GM18520 (cell line): Measurements from ENCODE around the gene TMEM132A.

Experiments used
- ATAC-seq: cut with Tn5 transposase; IDR thresholded peaks from one replicate; pipeline ENCODE4 v1.9.1; 2021; ENCODE audit not compliant: unreplicated experiment

Gene TMEM132A

GRCh38 chr11:60936467-60937143, 12.3 kb downstream of the TMEM132A start:
- ATAC-seq: no peak

GRCh38 chr11:60937144-60937527, 12.9 kb downstream of the TMEM132A start:
- no peak for ATAC-seq

DNA sequence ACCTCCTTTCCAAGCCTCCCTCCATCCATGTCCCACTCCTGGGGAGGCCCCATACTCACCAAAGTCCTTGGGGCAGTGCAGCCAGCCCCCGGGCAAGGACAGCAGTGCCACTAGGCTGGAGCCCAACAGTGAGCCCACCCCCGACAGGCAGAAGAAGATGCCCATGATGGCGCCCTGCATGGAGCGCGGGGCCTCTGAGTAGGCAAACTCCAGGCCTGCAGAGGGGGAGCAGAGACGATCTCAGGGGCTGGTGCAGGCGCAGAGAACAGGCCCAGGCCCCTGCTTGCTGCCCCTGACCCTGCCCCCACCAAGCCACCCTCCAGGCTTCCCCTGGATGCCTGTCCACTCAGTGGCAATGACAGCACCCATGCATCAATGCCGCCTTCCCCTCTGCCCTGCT, 13.6 kb downstream of the TMEM132A start:
- no peak for ATAC-seq

DNA sequence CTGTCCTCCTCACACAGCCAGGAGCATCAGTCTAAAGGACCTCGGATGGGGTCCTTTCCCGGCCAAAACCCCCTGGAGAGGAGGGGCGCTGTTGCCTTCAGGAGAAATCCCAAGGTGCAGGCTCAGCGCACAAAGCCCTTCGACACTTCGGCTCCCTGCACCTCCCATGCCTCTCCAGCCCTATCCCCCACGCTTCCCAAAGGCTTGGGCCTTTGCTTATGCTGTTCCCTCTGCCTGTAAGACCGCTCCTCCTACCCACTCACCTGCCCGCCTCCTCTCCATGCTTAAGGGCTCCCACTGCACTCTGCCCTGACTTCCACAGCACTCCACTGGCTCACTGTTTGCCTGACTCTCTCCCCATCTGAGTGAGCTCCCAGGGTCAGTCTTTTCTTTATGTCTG, 14.2 kb downstream of the TMEM132A start:
- ATAC-seq: no peak

DNA sequence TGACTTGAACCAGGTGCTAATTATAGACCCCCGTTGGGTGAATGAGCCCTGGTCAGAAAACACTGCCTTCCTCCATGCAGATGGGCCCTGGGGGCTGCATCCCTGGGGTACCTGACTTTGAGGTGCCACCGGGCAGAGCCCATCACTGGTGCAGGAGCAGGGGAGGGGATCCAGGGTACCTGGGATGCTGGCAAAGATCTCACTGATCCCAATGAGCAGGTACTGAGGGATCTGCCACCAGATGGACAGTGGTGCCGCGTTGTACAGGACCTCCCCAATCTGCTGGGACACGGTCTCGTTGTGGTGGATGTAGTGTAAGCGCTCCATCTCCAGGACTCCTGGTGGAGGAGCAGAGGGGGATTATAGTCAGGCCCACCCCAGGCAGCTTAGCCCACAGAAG, 15.0 kb downstream of the TMEM132A start:
- ATAC-seq: no peak

GRCh38 chr11:60939855-60940254, 15.6 kb downstream of the TMEM132A start:
- ATAC-seq: no peak

GRCh38 chr11:60941371-60942119, 17.3 kb downstream of the TMEM132A start:
- ATAC-seq: no peak

DNA sequence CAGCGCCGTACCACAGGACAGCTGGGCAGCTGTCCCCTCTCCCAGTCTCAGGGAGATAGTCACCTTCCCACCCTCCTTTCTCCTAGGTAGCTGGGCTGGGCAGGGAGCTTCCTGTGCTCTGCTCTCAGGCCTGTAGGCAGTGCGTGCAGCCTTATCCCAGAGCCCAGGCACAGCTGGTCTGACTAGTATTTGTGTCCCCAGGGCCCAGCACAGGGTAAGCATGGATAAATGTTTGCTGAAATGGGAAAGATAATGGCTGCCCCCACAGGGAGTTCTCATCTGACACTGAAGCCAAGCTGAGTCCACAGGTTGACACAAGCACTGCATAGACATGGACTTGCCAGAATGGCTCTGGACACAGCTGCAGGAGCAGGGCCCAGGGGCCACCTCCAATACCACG, 18.0 kb downstream of the TMEM132A start:
- no peak for ATAC-seq

DNA sequence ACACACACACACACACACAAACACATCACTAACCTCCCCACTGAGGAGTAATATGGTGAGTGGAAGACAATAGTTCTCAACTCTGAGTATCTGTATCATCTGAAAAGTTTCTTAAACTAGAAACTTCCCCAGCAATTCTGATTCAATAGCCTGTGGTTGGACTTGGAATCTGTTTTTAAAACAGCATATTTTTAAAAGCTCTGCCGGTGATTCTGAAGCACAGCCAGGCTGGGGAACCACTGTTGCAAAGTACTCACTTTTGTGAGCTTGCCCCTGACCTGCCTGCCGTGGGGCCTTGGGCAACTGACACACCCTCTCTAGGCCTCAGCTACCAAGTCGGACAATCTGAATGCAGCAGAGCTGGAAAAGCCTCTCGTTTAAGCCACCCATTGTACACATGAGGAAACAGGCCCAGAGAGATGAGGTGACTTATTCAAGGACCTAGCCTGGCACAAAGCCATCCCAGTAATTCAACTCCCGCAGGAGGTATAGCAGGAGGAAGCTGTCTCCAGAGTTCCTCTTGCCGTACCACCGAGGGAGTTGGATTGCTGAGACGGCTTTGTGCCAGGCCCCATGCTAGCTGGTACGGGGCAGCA, 18.8 kb downstream of the TMEM132A start:
- ATAC-seq: no peak

DNA sequence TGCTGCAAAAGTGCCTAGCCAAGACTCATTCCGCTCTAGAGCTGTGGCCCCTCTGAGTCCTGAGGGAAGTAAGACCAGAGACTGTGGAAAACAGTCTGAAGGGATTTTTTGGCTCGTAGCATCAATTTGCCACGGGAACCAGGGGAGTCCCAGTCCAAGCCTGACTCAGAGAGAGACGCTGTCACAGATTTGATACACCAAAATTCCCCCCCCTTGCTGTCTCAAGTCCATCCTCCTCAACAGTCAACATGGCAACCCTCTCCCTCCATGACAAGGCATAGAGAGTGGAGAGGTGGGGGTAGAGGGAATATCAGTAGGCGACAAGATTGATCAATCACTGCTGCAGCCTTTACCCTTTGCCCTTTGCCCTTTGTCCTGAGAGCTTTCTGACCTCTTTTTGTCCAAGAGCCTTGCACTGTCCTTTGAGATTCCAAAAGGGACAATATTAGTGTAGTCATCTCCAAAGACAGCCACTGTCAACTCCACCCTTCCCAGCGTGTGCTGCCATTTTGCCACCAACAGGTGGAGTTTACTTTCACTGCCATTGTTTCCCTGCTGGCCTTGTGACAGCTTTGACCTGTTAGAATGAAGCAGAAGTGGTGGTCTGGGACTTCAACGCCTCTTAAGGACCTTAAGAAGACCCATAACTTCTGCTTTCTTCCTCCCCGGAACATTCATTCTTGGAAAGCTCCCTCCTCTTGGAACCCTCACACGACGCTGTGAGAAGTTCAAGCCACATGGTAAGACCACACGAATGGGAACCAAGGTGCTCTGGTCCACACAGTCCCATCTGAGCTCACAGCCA, 20.4 kb downstream of the TMEM132A start:
- no peak for ATAC-seq

- no peak for ATAC-seq
These were observed 21.0 kb downstream of the TMEM132A start for GRCh38 chr11:60945295-60945667.

GRCh38 chr11:60946601-60947264, 22.5 kb downstream of the TMEM132A start:
- no peak for ATAC-seq

GRCh38 chr11:60947700-60948099, 23.4 kb downstream of the TMEM132A start:
- ATAC-seq: no peak

GRCh38 chr11:60948250-60948649, 24.0 kb downstream of the TMEM132A start:
- no peak for ATAC-seq

DNA sequence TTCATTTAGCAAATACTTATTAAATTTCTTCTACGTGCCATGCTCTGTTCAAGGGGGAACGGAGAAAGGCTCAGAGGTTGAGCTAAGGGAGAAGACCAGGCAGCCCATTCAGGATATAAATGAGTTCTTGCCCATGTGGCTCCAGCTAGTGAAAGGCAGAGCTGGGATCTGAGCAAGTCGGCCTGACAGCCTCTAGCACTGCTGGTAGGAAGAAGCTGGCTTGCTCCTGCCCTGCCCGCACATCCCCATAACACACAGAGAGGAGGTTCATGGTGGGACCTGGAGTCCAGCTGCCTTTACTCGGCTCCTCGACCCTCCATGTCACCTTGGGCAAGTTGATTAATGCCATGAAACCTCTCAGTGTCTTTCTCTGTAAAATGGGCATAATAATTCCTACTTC, 25.8 kb downstream of the TMEM132A start:
- no peak for ATAC-seq

- no peak for ATAC-seq
These were observed 26.8 kb downstream of the TMEM132A start for GRCh38 chr11:60950933-60951605.

- no peak for ATAC-seq
These were observed 27.3 kb downstream of the TMEM132A start for GRCh38 chr11:60951606-60951903.

GRCh38 chr11:60951904-60952741, 27.9 kb downstream of the TMEM132A start, which contains the start of gene SLC15A3:
Gene SLC15A3 (minus strand): TSS chr11:60952176. CDS start chr11:60951551, 625 bp downstream.
- ATAC-seq: peak; percentile 52

GRCh38 chr11:60952742-60953170, 28.5 kb downstream of the TMEM132A start:
- ATAC-seq: no peak

DNA sequence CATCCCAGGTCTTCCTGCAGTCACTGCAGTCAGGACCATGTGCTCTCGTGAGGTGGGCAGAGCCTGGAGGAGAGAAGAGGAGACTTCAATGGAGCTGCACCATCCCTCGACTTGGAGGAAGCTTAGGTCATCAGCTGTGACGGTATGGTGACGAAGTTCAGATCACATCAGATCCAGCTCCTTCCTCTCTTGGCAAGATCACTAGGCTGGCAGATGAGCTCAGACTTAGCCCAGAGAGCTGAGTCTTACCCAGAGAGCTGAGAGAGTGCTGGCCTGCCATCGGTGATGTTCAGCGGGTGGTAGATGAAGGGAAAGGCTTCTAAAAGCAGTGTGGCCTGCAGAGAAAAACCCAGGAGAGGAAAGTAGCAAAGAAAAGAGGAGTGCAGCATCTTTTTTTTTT, 29.5 kb downstream of the TMEM132A start:
- ATAC-seq: no peak
